DMS153 treated with DMSO at 0.1 percent for 48 hours (cell line): ENCODE measurements around the gene GBA2.
A peak's percentile ranks its signal among the peaks of the same experiment; 100 is the strongest.

Experiments used
- DNase-seq: peaks from one replicate; lab custom pipeline; 2025; ENCODE audit not compliant: unreplicated experiment; lab: John Stamatoyannopoulos, UW

The GBA2 gene

DNA sequence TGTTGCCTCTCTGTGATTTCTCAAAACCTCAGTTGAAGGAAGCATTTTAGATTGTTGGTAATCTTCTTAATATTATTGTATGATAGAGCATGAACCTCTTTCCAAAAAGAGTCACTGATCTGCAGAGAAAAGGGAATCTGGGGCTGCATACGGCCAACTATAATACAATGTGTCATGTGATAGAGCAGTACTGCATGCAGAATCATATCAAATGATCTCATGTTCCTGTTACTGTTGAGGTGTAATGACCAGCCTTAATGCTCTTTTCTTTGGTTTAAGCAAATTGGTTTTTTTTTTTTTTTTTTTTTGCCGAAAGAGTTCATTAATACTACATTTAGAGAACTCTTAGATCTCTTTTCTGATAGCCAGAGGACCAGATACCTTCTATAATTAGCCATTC lies 18.0 kb upstream of the GBA2 start:
- no peak for DNase-seq

DNA sequence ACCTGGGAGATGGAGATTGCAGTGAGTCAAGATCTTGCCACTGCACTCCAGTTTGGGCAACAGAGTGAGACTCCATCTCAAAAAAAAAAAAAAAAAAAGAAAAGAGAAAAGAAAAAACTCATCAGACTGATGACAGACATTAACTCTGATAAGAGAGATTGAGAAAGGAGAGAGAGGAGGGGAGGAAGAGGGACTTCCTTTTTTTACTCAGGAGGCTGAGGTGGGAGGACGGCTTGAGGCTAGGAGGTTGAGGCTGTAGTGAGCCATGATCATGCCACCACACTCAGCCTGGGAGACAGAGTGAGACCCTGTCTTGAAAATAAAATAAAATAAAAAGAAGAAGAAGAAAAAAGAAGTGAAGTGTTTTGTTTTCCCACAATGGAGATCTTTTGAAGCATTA lies 14.8 kb upstream of the GBA2 start:
- DNase-seq, result no peak

DNA sequence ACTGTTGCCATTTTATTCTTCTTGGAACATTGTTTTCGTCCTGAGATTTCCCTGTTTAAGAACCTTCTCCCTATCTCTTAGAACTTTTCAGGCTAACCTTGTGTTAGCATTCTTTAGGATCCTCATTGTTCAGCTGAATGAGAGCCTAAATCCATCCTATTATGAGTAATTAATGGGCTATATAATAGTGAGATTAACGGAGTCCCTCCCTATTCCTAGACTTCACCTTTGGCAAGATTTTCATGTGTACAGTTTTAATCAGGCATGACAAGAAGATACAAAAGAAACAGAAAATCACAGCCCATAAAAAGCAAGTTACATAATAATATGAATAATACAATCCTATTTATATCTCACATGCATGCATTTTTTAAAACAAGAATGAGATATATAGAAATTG lies 14.2 kb upstream of the GBA2 start:
- no peak for DNase-seq

DNA sequence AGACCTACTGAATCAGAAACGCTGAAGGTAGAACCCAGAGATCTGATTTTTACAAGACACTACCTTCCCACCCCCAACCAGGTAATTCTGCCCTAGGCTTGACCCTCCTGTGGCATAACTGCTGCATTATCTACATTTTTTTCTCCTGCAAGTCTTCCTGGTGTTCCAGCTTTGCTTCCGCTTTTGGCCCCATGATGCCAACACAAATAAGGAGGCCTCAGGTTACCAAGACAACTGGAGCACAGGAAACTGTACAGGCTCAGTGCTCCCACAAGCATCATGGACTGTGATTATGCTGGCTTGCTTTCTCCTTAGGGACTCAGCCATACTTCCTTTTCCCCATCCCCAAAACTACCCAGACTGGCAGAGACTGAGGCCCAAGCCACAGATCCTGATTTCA lies 11.6 kb upstream of the GBA2 start:
- DNase-seq, result no peak

DNA sequence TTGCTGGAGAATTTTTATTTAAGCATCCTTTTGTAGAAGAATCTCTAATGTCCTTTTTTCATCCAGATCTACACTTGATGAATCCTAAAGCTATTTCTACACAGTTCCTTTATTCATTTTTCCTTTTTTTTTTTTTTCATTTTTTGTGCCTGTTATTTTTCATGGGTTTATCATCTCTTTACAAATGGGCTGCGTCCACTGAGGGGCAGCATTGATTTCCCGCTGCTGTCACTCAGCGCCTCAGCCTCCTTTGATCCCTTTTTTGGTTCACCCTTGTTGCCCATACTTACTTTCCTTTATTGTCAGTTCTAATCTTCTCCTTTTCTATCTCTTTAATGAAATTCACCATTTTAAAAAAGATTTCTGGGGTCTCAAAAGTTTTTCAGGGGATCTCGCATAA lies 10.8 kb upstream of the GBA2 start:
- no peak for DNase-seq

GRCh38 chr9:35758475-35759050 lies 9.5 kb upstream of the GBA2 start:
- DNase-seq, result no peak

GRCh38 chr9:35757892-35758275 lies 8.9 kb upstream of the GBA2 start:
- no peak for DNase-seq

DNA sequence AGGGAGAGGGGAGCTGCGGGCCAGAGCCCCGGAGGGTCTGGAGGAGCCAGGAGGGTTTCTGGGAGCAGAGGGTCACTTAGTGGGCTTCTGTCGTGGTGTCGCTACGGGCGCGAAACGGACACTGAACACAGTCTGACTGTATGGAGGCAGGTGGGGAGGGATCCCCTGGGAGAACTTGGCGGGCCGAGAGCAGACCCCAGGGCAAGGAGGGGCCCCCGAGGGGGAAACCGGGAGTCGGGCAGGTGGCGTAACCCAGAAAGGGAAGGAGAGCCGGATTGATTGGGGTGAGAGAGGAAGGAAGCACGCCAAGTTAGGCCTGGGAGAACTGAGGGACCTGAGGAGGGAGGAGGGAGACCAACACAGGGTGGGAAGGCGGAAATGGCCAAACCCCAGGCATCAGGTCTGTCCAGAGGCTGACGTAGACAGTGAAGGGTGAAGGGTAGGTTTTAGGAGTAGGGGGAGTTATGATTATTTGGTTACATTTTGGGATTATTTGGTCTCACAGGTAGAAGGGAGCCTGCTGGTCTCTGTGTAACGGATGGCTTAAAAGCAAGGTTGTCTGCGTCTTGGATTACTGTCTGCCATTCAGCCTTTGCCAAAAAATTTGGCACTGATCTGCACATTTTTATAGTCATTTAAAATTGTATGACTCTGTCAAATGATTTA lies 8.3 kb upstream of the GBA2 start:
- DNase-seq, result peak; percentile 53

GRCh38 chr9:35756275-35757225 lies 7.5 kb upstream of the GBA2 start:
- DNase-seq, result peak; percentile 86

GRCh38 chr9:35755071-35755470 lies 6.0 kb upstream of the GBA2 start:
- DNase-seq, result no peak

DNA sequence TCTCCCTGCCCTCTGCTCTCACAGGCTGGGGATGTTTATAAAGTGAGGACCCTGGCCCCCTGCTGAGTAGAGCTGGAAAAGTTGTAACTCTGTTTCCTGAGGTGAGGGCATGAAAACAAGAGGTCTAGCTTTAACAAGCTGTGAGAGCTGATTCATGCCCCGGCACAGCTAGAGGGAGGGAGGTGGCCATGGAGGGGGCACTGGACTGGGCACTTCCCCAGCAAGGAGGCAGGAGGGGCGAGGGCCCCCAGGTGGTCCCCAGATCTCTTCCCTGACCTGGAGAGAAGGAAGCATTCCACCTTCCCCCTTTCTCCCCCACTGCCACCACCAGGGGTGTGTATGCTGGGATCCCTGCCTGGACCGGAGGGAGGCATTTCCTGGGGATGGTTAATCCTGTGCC lies 5.2 kb upstream of the GBA2 start, which contains the start of gene MSMP:
MSMP (minus strand) TSS at position 13 of the 400 bp plus-strand sequence. CDS start 147 bp downstream, outside the sequence.
- DNase-seq, result no peak

- no peak for DNase-seq
These were observed 4.4 kb upstream of the GBA2 start for GRCh38 chr9:35753466-35753865.

DNA sequence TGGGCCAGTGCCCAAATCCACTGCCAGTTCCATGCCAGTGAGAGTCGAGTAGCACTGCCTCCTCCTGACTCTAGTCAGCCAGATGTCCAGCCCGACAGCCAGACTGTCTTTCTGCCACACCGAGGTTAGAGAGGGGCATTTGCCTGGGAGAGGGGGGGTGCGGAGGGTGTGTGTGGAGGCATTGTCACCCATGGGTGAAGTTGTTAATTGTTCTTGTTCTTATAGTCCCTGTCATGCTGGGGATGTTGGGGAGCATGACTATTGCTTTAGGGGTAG lies 1.2 kb upstream of the GBA2 start:
- DNase-seq, result no peak

GRCh38 chr9:35749515-35750255 lies 657 bp upstream of the GBA2 start:
- DNase-seq, result no peak

- DNase-seq, result no peak
These were observed 678 bp downstream of the GBA2 start for GRCh38 chr9:35748242-35748857.

DNA sequence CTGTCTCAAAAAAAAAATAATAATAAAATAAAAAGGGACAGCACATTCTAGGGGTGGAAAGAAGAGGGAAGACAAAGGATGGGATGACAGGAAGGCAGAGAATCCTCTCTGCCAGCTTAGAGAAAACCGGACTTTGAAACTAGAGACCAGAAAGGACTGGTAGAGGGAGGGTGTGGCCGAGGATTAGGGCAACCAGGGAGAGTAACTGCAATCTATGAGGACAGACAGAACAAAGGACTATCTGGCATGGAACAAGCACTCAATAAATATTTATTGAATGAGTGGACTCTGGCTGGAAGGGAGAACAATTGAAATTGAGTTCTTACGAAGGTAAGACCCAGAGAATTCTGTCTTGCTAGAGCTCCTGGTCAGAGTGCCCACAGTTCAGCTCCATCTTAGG lies 2.4 kb downstream of the GBA2 start:
- no peak for DNase-seq

DNA sequence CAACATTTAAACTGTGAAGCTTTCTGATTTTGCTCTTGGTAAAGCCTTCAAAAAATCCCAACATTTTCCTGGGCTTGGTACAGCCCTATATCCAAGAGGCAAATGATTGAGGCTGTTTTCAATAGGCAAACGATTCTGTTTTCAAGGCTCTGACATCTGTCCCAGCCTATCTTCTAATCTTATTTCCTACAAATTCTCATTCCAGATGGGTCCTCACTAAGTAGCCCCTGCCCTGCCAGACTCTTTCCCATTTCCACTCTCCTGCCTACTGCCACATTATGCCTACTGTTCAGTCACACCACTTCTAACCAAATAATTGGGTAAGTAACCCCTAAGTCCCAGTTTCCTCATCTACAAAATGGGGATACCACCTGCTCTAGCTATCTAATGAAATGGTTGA lies 3.5 kb downstream of the GBA2 start:
- DNase-seq, result no peak

- no peak for DNase-seq
These were observed 5.0 kb downstream of the GBA2 start for GRCh38 chr9:35743880-35744518.

GRCh38 chr9:35743452-35743851 lies 5.6 kb downstream of the GBA2 start:
- no peak for DNase-seq

- no peak for DNase-seq
These were observed 7.3 kb downstream of the GBA2 start for GRCh38 chr9:35741740-35742139.

- no peak for DNase-seq
These were observed 8.8 kb downstream of the GBA2 start for GRCh38 chr9:35740243-35740642.
